ENCODE data around the gene C1orf53.
A peak's percentile ranks its signal among the peaks of the same experiment; 100 is the strongest.

C1orf53 gene

GRCh38 chr1:197924516-197925123 lies 22.2 kb downstream of the C1orf53 start:
- in situ Hi-C loops (cut with MboI; ENCODE audit: low sequenced_read_pairs, unreplicated experiment): no loop called here
- peak; percentile 57 for DNase-seq (ENCODE audit: low spot score)
- TF ChIP-seq, protein P1, sequence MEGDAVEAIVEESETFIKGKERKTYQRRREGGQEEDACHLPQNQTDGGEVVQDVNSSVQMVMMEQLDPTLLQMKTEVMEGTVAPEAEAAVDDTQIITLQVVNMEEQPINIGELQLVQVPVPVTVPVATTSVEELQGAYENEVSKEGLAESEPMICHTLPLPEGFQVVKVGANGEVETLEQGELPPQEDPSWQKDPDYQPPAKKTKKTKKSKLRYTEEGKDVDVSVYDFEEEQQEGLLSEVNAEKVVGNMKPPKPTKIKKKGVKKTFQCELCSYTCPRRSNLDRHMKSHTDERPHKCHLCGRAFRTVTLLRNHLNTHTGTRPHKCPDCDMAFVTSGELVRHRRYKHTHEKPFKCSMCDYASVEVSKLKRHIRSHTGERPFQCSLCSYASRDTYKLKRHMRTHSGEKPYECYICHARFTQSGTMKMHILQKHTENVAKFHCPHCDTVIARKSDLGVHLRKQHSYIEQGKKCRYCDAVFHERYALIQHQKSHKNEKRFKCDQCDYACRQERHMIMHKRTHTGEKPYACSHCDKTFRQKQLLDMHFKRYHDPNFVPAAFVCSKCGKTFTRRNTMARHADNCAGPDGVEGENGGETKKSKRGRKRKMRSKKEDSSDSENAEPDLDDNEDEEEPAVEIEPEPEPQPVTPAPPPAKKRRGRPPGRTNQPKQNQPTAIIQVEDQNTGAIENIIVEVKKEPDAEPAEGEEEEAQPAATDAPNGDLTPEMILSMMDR (IDR thresholded peaks at IDR 0.05; ENCODE audit: borderline replicate concordance, control extremely low read depth, extremely low read depth, insufficient read depth, missing control alignments): peak; percentile 60

DNA sequence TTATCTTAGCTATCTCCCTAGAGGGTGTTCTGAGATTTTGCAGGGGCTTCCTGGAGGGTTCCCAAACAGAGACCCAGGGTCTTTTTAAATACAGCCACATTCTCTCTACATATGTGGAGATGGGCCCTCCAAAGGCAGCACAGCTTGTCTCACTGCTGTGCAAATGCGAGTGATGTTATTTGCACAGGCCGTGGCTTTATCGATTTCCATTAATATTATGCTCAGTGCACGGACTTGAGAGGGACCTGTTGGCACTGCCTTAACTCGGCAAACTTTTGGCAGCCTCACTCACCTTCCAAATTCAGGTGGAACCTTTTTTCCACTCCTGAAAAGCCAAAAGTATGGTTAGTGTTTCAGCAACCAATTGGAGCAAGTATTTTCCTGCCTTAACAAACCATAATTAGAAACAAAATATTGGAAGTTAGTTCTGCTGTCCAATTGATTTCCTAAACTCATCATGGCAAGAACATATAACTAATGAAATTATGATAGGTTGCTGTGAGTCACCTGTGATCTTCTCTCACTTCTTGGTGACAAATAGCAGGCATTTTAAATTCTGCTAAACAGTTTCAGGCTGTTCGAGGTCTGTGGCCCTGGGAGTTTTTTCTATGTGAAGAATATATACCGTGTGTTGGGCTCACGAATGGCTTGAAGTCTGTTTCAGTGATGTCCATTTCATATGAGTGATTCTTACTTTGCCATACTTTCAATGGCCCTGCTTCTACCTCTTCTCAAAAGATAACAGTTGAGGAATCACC lies 25.7 kb downstream of the C1orf53 start:
- TF ChIP-seq, protein P1 (IDR thresholded peaks at IDR 0.05; ENCODE audit: borderline replicate concordance, control extremely low read depth, extremely low read depth, insufficient read depth, missing control alignments): no peak
- in situ Hi-C loops (cut with MboI; ENCODE audit: low sequenced_read_pairs, unreplicated experiment): no loop called here
- no peak for DNase-seq (ENCODE audit: low spot score)

GRCh38 chr1:197928849-197929336 lies 26.5 kb downstream of the C1orf53 start:
- peak; percentile 14 for DNase-seq (ENCODE audit: low spot score)
- TF ChIP-seq, protein P1 (IDR thresholded peaks at IDR 0.05; ENCODE audit: borderline replicate concordance, control extremely low read depth, extremely low read depth, insufficient read depth, missing control alignments): no peak
- in situ Hi-C loops (cut with MboI; ENCODE audit: low sequenced_read_pairs, unreplicated experiment): no loop called here

DNA sequence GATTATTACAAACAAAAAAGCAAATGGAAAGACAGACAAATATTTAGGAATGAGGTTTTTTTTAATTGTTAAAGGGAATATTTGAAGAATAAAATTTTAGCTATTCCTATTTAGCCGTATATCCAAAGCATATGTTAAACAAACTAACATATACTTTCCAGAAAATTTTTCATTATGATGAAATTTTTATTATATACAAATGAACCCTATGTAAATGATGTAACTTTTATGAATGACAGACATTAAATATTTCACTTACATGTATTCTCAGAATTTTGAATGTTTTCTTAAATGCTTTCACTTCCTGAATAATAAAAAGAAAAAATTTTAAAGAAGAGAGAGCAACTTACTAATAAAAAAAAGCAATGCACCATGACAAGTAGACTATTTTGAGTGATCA lies 30.6 kb downstream of the C1orf53 start:
- DNase-seq (ENCODE audit: low spot score): no peak
- TF ChIP-seq, protein P1 (IDR thresholded peaks at IDR 0.05; ENCODE audit: borderline replicate concordance, control extremely low read depth, extremely low read depth, insufficient read depth, missing control alignments): no peak
- in situ Hi-C loops (cut with MboI; ENCODE audit: low sequenced_read_pairs, unreplicated experiment): no loop called here

DNA sequence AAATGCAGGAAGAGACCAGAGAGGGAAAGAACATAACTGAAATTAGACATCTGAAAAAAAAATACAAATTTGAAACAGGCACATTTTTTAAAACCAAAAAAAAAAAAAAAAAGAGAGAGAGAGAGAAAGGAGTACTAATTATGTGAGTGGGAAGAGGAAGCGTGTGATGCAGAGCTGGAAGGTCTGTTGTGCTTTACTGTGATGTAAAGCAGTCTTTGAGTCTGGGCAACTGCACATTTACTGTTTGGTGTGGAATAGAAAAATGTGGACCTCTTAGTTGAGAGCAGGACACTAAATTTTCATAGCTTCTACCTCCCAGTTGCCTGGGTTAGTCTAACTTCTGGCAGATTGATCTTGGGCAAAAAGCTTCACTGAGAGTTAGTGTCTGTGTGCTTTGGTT lies 31.2 kb downstream of the C1orf53 start:
- DNase-seq (ENCODE audit: low spot score): no peak
- in situ Hi-C loops (cut with MboI; ENCODE audit: low sequenced_read_pairs, unreplicated experiment): no loop called here
- TF ChIP-seq, protein P1 (IDR thresholded peaks at IDR 0.05; ENCODE audit: borderline replicate concordance, control extremely low read depth, extremely low read depth, insufficient read depth, missing control alignments): no peak

DNA sequence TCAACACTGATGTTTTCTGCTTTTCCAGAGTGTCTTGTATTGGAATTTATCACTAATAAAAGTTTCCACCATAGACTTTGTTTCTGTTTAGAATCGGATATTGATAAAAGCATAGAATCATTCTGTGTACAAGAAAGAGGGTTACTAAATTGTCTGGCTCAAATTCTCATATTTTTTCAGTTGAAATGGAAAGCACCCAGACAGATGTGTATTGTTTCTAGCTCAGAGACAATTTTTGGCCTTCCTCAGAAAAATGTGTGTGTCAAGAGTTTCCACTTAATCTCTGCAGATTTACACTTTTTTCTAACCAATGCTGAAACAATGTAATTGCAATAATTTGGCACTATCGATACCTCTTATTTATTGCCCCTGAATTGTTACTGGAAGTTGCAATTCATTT lies 35.0 kb downstream of the C1orf53 start:
- TF ChIP-seq, protein P1 (IDR thresholded peaks at IDR 0.05; ENCODE audit: borderline replicate concordance, control extremely low read depth, extremely low read depth, insufficient read depth, missing control alignments): no peak
- no peak for DNase-seq (ENCODE audit: low spot score)
- in situ Hi-C loops (cut with MboI; ENCODE audit: low sequenced_read_pairs, unreplicated experiment): no loop called here

All from GM13976 (cell line).